H1 (cell line): ENCODE data around the gene ANGPTL4. TPM values are rescaled to one million over a fixed set of nuclear protein-coding genes. Genes with fewer than 3 reads are reported as not detected.

Experiments used
- CTCF ChIA-PET: fragments of 300-600 bp; sonication (Branson Sonifier 250); formaldehyde crosslinking; loops from one replicate; lab custom pipeline; 2021; ENCODE audit not compliant: partially characterized antibody; lab: Charles Lee
- POLR2A ChIA-PET: fragments of 300-600 bp; sonication (Branson Sonifier 250); formaldehyde crosslinking; loops from one replicate; lab custom pipeline; 2021; ENCODE audit warnings: inconsistent platforms; ENCODE audit not compliant: partially characterized antibody; lab: Charles Lee
- DNase-seq, 2 experiments: peaks; one replicate each; pipeline versions ENCODE4 v3.0.0 to v3.0.0-alpha.2; 2010 to 2022; ENCODE audit warnings: low spot score in 2 of 2, low read depth in 1 of 2, mixed read lengths in 1 of 2
- FAIRE-seq: peaks from 2 replicates; lab custom pipeline; 2011; peaks lifted over from hg19 to GRCh38; lab: Jason Lieb, UNC
- H2AFZ ChIP-seq: 2 replicates; pipeline ENCODE4 v1.8.1; 2012; ENCODE audit warnings: low read length, inconsistent platforms
- H2AK5ac ChIP-seq: 2 replicates; pipeline ENCODE4 v1.6.1; 2013; ENCODE audit warnings: low read depth, low read length
- H2BK120ac ChIP-seq: replicated peaks from 2 replicates; pipeline ENCODE3; 2013; ENCODE audit warnings: low read depth, low read length, inconsistent platforms
- H2BK12ac ChIP-seq: 2 replicates; pipeline ENCODE4 v1.6.1; 2013; ENCODE audit warnings: low read depth, low read length
- H2BK15ac ChIP-seq: 2 replicates; pipeline ENCODE4 v1.6.1; 2013; ENCODE audit warnings: low read length
- H2BK20ac ChIP-seq: 2 replicates; pipeline ENCODE4 v1.6.1; 2013; ENCODE audit warnings: low read length
- H2BK5ac ChIP-seq: 2 replicates; pipeline ENCODE4 v1.6.1; 2013; ENCODE audit warnings: low read depth, low read length
- H3K14ac ChIP-seq: 2 replicates; pipeline ENCODE4 v1.6.1; 2013; ENCODE audit warnings: inconsistent platforms; ENCODE audit not compliant: insufficient read length
- H3K18ac ChIP-seq: 2 replicates; pipeline ENCODE4 v1.6.1; 2013; ENCODE audit warnings: low read length; ENCODE audit errors: extremely low read depth
- H3K23ac ChIP-seq: 2 replicates; pipeline ENCODE4 v1.6.1; 2013; ENCODE audit warnings: inconsistent platforms; ENCODE audit not compliant: insufficient read length
- H3K23me2 ChIP-seq: 2 replicates; pipeline ENCODE4 v1.6.1; 2013; ENCODE audit warnings: low read depth, low read length
- H3K27ac ChIP-seq: 2 replicates; pipeline ENCODE4 v1.6.1; 2011; ENCODE audit warnings: low read depth, low read length, inconsistent platforms
- H3K27me3 ChIP-seq, 4 experiments: replicated peaks in 1 of 4; 1 replicate in 1 of 4; 2 replicates in 3 of 4; pipeline versions ENCODE4 v1.6.1 to v1.8.1; 2011 to 2013; ENCODE audit warnings: low read length in 3 of 4, mild to moderate bottlenecking in 3 of 4, inconsistent platforms in 2 of 4, mixed read lengths in 2 of 4, moderate library complexity in 1 of 4; ENCODE audit not compliant: control insufficient read depth in 3 of 4, insufficient read depth in 3 of 4; ENCODE audit errors: extremely low read depth in 1 of 4
- H3K36me3 ChIP-seq, 4 experiments: 2 replicates each; pipeline versions ENCODE4 v1.6.1 to v1.8.1; 2011 to 2013; ENCODE audit warnings: mild to moderate bottlenecking in 4 of 4, low read length in 3 of 4, moderate library complexity in 2 of 4, control low read depth in 1 of 4, inconsistent platforms in 1 of 4; ENCODE audit not compliant: insufficient read depth in 4 of 4, control insufficient read depth in 2 of 4
- H3K4ac ChIP-seq: replicated peaks from 2 replicates; pipeline ENCODE3; 2013; ENCODE audit warnings: low read length, low read depth, mixed read lengths, inconsistent platforms; ENCODE audit not compliant: insufficient read length
- H3K4me1 ChIP-seq, 4 experiments: replicated peaks in 1 of 4; 1 replicate in 1 of 4; 2 replicates in 3 of 4; pipeline versions ENCODE4 v1.6.1 to v1.8.1; 2011 to 2013; ENCODE audit warnings: low read length in 3 of 4, inconsistent platforms in 2 of 4, mixed read lengths in 1 of 4; ENCODE audit not compliant: insufficient read depth in 4 of 4, control insufficient read depth in 3 of 4
- H3K4me2 ChIP-seq, 2 experiments: 2 replicates each; pipeline versions ENCODE4 v1.6.1 to v1.8.1; 2011 to 2013; ENCODE audit warnings: low read depth in 2 of 2, low read length in 2 of 2, control low read depth in 1 of 2, inconsistent platforms in 1 of 2, mild to moderate bottlenecking in 1 of 2; ENCODE audit not compliant: insufficient read depth in 1 of 2
- H3K4me3 ChIP-seq, 4 experiments: fragments of 200-600, 300-600 bp in 1 of 4; sonication (generic), shearing (Covaris generic), sonication (Bioruptor Twin) in 1 of 4; 2 replicates each; pipeline versions ENCODE4 v1.5.1 to v1.8.1; 2011 to 2016; ENCODE audit warnings: low read length in 4 of 4, low read depth in 3 of 4, control low read depth in 2 of 4, inconsistent platforms in 2 of 4, mild to moderate bottlenecking in 2 of 4, mixed read lengths in 1 of 4, moderate library complexity in 1 of 4; ENCODE audit not compliant: insufficient read depth in 2 of 4; ENCODE audit errors: extremely low read depth in 1 of 4
- H3K56ac ChIP-seq: replicated peaks from 2 replicates; pipeline ENCODE3; 2013; ENCODE audit warnings: low read depth, mild to moderate bottlenecking, mixed read lengths, low read length, inconsistent platforms; ENCODE audit not compliant: insufficient read length
- H3K79me1 ChIP-seq: 2 replicates; pipeline ENCODE4 v1.6.1; 2013; ENCODE audit warnings: low read depth, low read length, control low read depth
- H3K79me2 ChIP-seq, 2 experiments: 2 replicates each; pipeline versions ENCODE4 v1.6.1 to v1.8.1; 2012 to 2013; ENCODE audit warnings: low read length in 2 of 2, mild to moderate bottlenecking in 2 of 2, inconsistent platforms in 1 of 2; ENCODE audit not compliant: insufficient read depth in 2 of 2, control insufficient read depth in 1 of 2
- H3K9ac ChIP-seq, 4 experiments: replicated peaks in 1 of 4; 1 replicate in 1 of 4; 2 replicates in 3 of 4; pipeline versions ENCODE4 v1.6.1 to v1.8.1; 2011 to 2013; ENCODE audit warnings: low read depth in 3 of 4, low read length in 3 of 4, control low read depth in 2 of 4, mild to moderate bottlenecking in 2 of 4, moderate library complexity in 2 of 4, inconsistent platforms in 1 of 4; ENCODE audit errors: extremely low read depth in 1 of 4
- H3K9me3 ChIP-seq, 2 experiments: 2 replicates each; pipeline versions ENCODE4 v1.6.1 to v1.8.1; 2012 to 2013; ENCODE audit warnings: mild to moderate bottlenecking in 2 of 2, moderate library complexity in 2 of 2, control low read depth in 1 of 2, inconsistent platforms in 1 of 2, low read depth in 1 of 2, low read length in 1 of 2, mixed read lengths in 1 of 2; ENCODE audit not compliant: insufficient read depth in 2 of 2
- H4K20me1 ChIP-seq, 2 experiments: replicated peaks in 1 of 2; 2 replicates each; pipeline versions ENCODE3 to v1.8.1; 2011 to 2013; ENCODE audit warnings: inconsistent platforms in 2 of 2, low read length in 2 of 2, mild to moderate bottlenecking in 1 of 2; ENCODE audit not compliant: insufficient read depth in 2 of 2, control insufficient read depth in 1 of 2
- H4K5ac ChIP-seq: 2 replicates; pipeline ENCODE4 v1.6.1; 2013; ENCODE audit warnings: low read length, low read depth, mixed read lengths, inconsistent platforms; ENCODE audit not compliant: insufficient read length
- H4K8ac ChIP-seq: 2 replicates; pipeline ENCODE4 v1.8.0; 2013; ENCODE audit warnings: mild to moderate bottlenecking, moderate library complexity, low read length, inconsistent platforms; ENCODE audit not compliant: insufficient read depth; ENCODE audit errors: extremely low read depth
- H4K91ac ChIP-seq: replicated peaks from 2 replicates; pipeline ENCODE3; 2013; ENCODE audit warnings: low read length, mixed read lengths, inconsistent platforms; ENCODE audit not compliant: insufficient read length
- CHD2 ChIP-seq: IDR thresholded peaks from 2 replicates; pipeline ENCODE4 v1.6.1; 2012; ENCODE audit warnings: low read length, improper control_type of control experiment
- CTBP2 ChIP-seq: IDR thresholded peaks from 2 replicates; pipeline ENCODE4 v1.7.0; 2011; ENCODE audit warnings: borderline replicate concordance, mild to moderate bottlenecking, moderate library complexity, mixed read lengths, low read length; ENCODE audit not compliant: insufficient read depth, insufficient read length
- EP300 ChIP-seq, 2 experiments: IDR thresholded peaks; 1 replicate in 1 of 2; 2 replicates in 1 of 2; pipeline ENCODE4 v1.6.1; 2011 to 2012; ENCODE audit warnings: low read depth in 2 of 2, low read length in 2 of 2, mild to moderate bottlenecking in 2 of 2, borderline replicate concordance in 1 of 2, inconsistent platforms in 1 of 2, moderate library complexity in 1 of 2
- PHF8 ChIP-seq: fragments of 200-600 bp; sonication (generic); conservative IDR thresholded peaks from 2 replicates; pipeline ENCODE4 v1.7.1; 2012; ENCODE audit warnings: low read depth, mild to moderate bottlenecking, inconsistent platforms, low read length, moderate library complexity
- RBBP5 ChIP-seq: IDR thresholded peaks from 2 replicates; pipeline ENCODE4 v1.7.1; 2012; ENCODE audit warnings: low read depth, mild to moderate bottlenecking, inconsistent platforms, low read length, moderate library complexity, borderline replicate concordance
- SP1 ChIP-seq: IDR thresholded peaks from 2 replicates; pipeline ENCODE4 v1.6.1; 2011; ENCODE audit warnings: low read depth, low read length
- TAF1 ChIP-seq: IDR thresholded peaks from 2 replicates; pipeline ENCODE4 v1.6.1; 2011; ENCODE audit warnings: mild to moderate bottlenecking, low read depth, low read length
- YY1 ChIP-seq: IDR thresholded peaks from 2 replicates; pipeline ENCODE4 v1.6.1; 2011; ENCODE audit warnings: low read depth, mild to moderate bottlenecking, low read length
- WGBS, 2 experiments: shearing (Covaris generic) in 1 of 2; methylation state at CpG; one replicate each; pipeline versions ENCODE4 v1.1.6 to v1.1.7; 2013 to 2015; ENCODE audit warnings: low lambda C conversion rate in 2 of 2, mixed read lengths in 2 of 2, inconsistent platforms in 1 of 2, low coverage in 1 of 2, missing lambda C conversion rate in 1 of 2; ENCODE audit not compliant: insufficient replicate concordance in 2 of 2, insufficient coverage in 1 of 2, insufficient read length in 1 of 2; ENCODE audit errors: extremely low coverage in 1 of 2, missing lambda C conversion rate in 1 of 2; 5-methylcytosine and 5-hydroxymethylcytosine counted together
- polyA plus RNA-seq, 7 experiments: library from polyadenylated mRNA; depleted of rRNA in 3 of 7; stranded (reverse) in 5 of 7; unstranded in 2 of 7; fragments of >200 nt in 5 of 7; fragments of 200-250 nt in 2 of 7; gene quantifications; 1 replicate in 5 of 7; 2 replicates in 1 of 7; 4 replicates in 1 of 7; pipeline versions ENCODE4 v1.2.1 to v1.2.3, GENCODE V29; 2011 to 2013; ENCODE audit warnings: missing spikeins in 2 of 7, mixed read lengths in 2 of 7
- total RNA-seq: library from RNA; stranded (reverse); fragmentation: NEBNext Ultra II Directional; extraction: Animal tissue kit (Norgen Biotek cat#: 25700); gene quantifications from 2 replicates; pipeline ENCODE4 v1.2.1, GENCODE V29; 2021
- TF ChIP-seq, protein P1 (sequence below): IDR thresholded peaks from 2 replicates; pipeline ENCODE4 v1.6.1; 2011; ENCODE audit warnings: low read depth, mild to moderate bottlenecking, low read length; ENCODE audit not compliant: insufficient read depth
- TF ChIP-seq, protein P2 (sequence below): IDR thresholded peaks from 2 replicates; pipeline ENCODE4 v1.6.1; 2012; ENCODE audit warnings: inconsistent platforms

Gene ANGPTL4
- total and polyA plus RNA-seq, 2 of the 8 experiments (the other 6 are each of a cell fraction or from before 2014, with no cell fraction given): 2.3 to 6.5 TPM

DNA sequence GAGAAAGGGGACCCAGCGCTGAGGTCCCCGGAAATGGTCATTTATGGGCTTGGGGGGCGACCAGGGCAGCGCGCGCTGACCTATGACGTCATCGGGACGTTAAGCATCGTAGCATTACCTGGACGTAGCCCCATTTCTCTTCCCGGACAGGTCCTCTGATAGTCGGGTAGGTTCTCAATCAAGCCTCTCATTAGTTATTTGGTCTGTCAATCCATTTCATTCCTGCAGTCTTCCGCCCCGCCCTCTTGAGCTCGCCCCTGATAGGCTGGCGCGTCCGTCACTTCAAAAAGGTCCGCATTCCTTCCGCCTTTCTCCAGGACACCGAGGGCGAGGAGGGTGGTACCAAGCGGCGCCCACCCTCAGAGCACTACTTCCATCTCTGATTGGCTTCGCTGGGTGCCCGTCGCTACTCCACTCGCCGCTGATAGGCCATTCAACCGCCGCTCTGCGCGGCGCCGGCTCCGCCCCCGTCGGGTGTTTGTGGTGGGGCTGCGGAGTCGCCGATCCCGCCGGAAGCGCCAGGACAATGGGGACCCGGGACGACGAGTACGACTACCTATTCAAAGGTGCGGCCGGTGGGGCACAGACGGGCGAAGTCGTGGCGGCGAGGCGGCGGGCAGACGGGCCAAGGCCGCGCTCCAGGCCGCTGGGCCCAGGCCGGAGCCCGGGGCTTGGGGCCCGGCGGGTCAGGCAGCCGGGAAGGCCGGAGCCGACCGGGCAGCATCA is 26.1 kb downstream of the ANGPTL4 start, which contains the start of gene RAB11B:
Gene RAB11B, plus strand, starts transcription at position 470 of the 726 bp plus-strand sequence. Its CDS starts 57 bp downstream, at position 527.
- Histone ChIP-seq H4K20me1 (peaks cover 4 to 6% of the 10 kb centered on the region in 2 experiments), H2BK120ac (peak within 1 kb of the TSS; percentile 34), H4K5ac (peak within 1 kb of the TSS; percentile 93), H3K4ac (peak within 1 kb of the TSS; percentile 98), H3K27ac (peak within 1 kb of the TSS; percentile 100), H2AFZ (no peak within 1 kb of the TSS), H3K23ac (no peak within 1 kb of the TSS), H4K8ac (peak within 1 kb of the TSS; percentile 100), H4K91ac (peak within 1 kb of the TSS; percentile 85), H2AK5ac (no peak within 1 kb of the TSS), H3K9me3 (peaks cover 0 to 5% of the 10 kb centered on the region in 2 experiments; a peak in 1 of 4 replicates), H3K4me1 (peaks cover 0 to 10% (median 4%) of the 10 kb centered on the region in 4 experiments; a peak in 6 of 7 replicates), H3K4me2 (peak within 1 kb of the TSS; percentile 65 to 81), H2BK12ac (0 out of 2 replicates have a peak within 1 kb of the TSS, but pooled peaks have one; percentile 33), H2BK5ac (peak within 1 kb of the TSS; percentile 85), H3K36me3 (no peaks in the 10 kb centered on the region), H3K27me3 (no peaks in the 10 kb centered on the region), H2BK20ac (no peak within 1 kb of the TSS), H2BK15ac (no peak within 1 kb of the TSS), H3K56ac (peak within 1 kb of the TSS; percentile 90), H3K9ac (peak within 1 kb of the TSS; percentile 87 to 100 (median 100)), H3K79me2 (peaks cover 7 to 42% of the 10 kb centered on the region in 2 experiments), H3K14ac (no peak within 1 kb of the TSS), H3K23me2 (no peaks in the 10 kb centered on the region), H3K79me1 (peaks cover 18% of the 10 kb centered on the region), H3K18ac (peak within 1 kb of the TSS; percentile 83), H3K4me3 (peak within 1 kb of the TSS; percentile 79 to 99 (median 85))
- DNase-seq: peak; percentile 98 to 99
- FAIRE-seq: peak; percentile 98
- WGBS, 2 experiments: 2% methylated on average over 63 of the region's 70 CpGs; no CpG with 5 or more reads in 1 of the 2 experiments
- CTCF ChIA-PET: interaction anchor here (0.7 kb wide), 1 partner anchor 36 kb away, joined by 3 read pairs; no protein-coding TSS in a partner anchor
- POLR2A ChIA-PET: interaction anchor here (0.6 to 5.6 kb wide), 29 partner anchors 8 to 361 kb away, joined by 3 to 71 read pairs (median 5); partner anchors contain the start of genes ANGPTL4, HNRNPM, KANK3 and NDUFA7
- TF ChIP-seq RBBP5 (no peak), TAF1 (peak; percentile 79), YY1 (peak; percentile 41; the same call in 1 of the 2 replicates), SP1 (peak; percentile 98), CHD2 (peak; percentile 94), EP300 (IDR thresholded peaks at IDR 0.05; ENCODE audit: borderline replicate concordance in 1 of 2, low read depth in 2 of 2, low read length in 2 of 2) (peak in 1 of 2 experiments; percentile 41; a peak in 1 of 3 replicates), CTBP2 (no peak), PHF8 (peak; percentile 96)
- TF ChIP-seq, protein P1, sequence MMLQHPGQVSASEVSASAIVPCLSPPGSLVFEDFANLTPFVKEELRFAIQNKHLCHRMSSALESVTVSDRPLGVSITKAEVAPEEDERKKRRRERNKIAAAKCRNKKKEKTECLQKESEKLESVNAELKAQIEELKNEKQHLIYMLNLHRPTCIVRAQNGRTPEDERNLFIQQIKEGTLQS: peak; percentile 36; the same call in 1 of the 2 replicates
- TF ChIP-seq, protein P2, sequence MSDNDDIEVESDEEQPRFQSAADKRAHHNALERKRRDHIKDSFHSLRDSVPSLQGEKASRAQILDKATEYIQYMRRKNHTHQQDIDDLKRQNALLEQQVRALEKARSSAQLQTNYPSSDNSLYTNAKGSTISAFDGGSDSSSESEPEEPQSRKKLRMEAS: peak; percentile 21; the same call in 1 of the 2 replicates
